Astrocyte (in vitro differentiated cells and primary cell): ENCODE measurements around the gene FEM1B. TPM values are rescaled to one million over a fixed set of nuclear protein-coding genes. Genes with fewer than 3 reads are reported as not detected.

Source experiments
- DNase-seq: peaks from one replicate; pipeline ENCODE4 v3.0.0-alpha.2; 2010; ENCODE audit warnings: low read depth
- FAIRE-seq: peaks from 2 replicates; lab custom pipeline; 2011; peaks lifted over from hg19 to GRCh38; lab: Jason Lieb, UNC
- H2AFZ ChIP-seq: 2 replicates; pipeline ENCODE4 v1.6.0; 2012; ENCODE audit warnings: low read depth, low read length, inconsistent platforms
- H3K27ac ChIP-seq: 2 replicates; pipeline ENCODE4 v1.5.1; 2011; ENCODE audit warnings: low read depth, low read length, inconsistent platforms
- H3K27me3 ChIP-seq: 2 replicates; pipeline ENCODE4 v1.6.0; 2011; ENCODE audit warnings: low read length, inconsistent platforms; ENCODE audit not compliant: insufficient read depth
- H3K36me3 ChIP-seq: 2 replicates; pipeline ENCODE4 v1.5.1; 2011; ENCODE audit warnings: low read length, inconsistent platforms; ENCODE audit not compliant: insufficient read depth
- H3K4me1 ChIP-seq: 2 replicates; pipeline ENCODE4 v1.5.1; 2011; ENCODE audit warnings: low read length, inconsistent platforms; ENCODE audit not compliant: insufficient read depth
- H3K4me2 ChIP-seq: 2 replicates; pipeline ENCODE4 v1.6.0; 2012; ENCODE audit warnings: low read length, inconsistent platforms
- H3K4me3 ChIP-seq: 2 replicates; pipeline ENCODE4 v1.5.1; 2011; ENCODE audit warnings: low read depth, mild to moderate bottlenecking, low read length, inconsistent platforms; ENCODE audit not compliant: insufficient read depth
- H3K79me2 ChIP-seq: 2 replicates; pipeline ENCODE4 v1.6.0; 2012; ENCODE audit warnings: mild to moderate bottlenecking, low read length, inconsistent platforms; ENCODE audit not compliant: insufficient read depth
- H3K9ac ChIP-seq: 2 replicates; pipeline ENCODE4 v1.6.0; 2012; ENCODE audit warnings: mild to moderate bottlenecking, low read length, inconsistent platforms
- H3K9me3 ChIP-seq: 2 replicates; pipeline ENCODE4 v1.5.1; 2012; ENCODE audit warnings: low read depth, mild to moderate bottlenecking, low read length, inconsistent platforms; ENCODE audit not compliant: insufficient read depth
- H4K20me1 ChIP-seq: 2 replicates; pipeline ENCODE4 v1.6.0; 2012; ENCODE audit warnings: low read length, inconsistent platforms; ENCODE audit not compliant: insufficient read depth
- H3K27ac Mint-ChIP-seq: one replicate; pipeline ENCODE4 v1.8.0; 2021; ENCODE audit warnings: mild to moderate bottlenecking, mixed read lengths; ENCODE audit not compliant: unreplicated experiment
- H3K27me3 Mint-ChIP-seq: one replicate; pipeline ENCODE4 v1.8.0; 2021; ENCODE audit warnings: low read depth, mixed read lengths; ENCODE audit not compliant: unreplicated experiment
- H3K36me3 Mint-ChIP-seq: one replicate; pipeline ENCODE4 v1.8.0; 2021; ENCODE audit warnings: low read depth, mixed read lengths; ENCODE audit not compliant: unreplicated experiment
- H3K4me1 Mint-ChIP-seq: one replicate; pipeline ENCODE4 v1.8.0; 2021; ENCODE audit warnings: low read depth, mixed read lengths; ENCODE audit not compliant: unreplicated experiment
- H3K4me3 Mint-ChIP-seq: one replicate; pipeline ENCODE4 v1.8.0; 2021; ENCODE audit warnings: mild to moderate bottlenecking, moderate library complexity, mixed read lengths; ENCODE audit not compliant: unreplicated experiment
- H3K9me3 Mint-ChIP-seq: one replicate; pipeline ENCODE4 v1.8.0; 2021; ENCODE audit warnings: mild to moderate bottlenecking, mixed read lengths; ENCODE audit not compliant: unreplicated experiment
- CTCF ChIP-seq: IDR thresholded peaks from 2 replicates; pipeline ENCODE4 v1.5.1; 2011; ENCODE audit warnings: low read depth, mild to moderate bottlenecking, inconsistent platforms, low read length, moderate library complexity; ENCODE audit not compliant: insufficient read depth
- EZH2 ChIP-seq: IDR thresholded peaks from 2 replicates; pipeline ENCODE4 v1.6.1; 2012; ENCODE audit warnings: mild to moderate bottlenecking, low read length, inconsistent platforms; ENCODE audit not compliant: insufficient read depth
- total RNA-seq: library from RNA; stranded (reverse); gene quantifications from 2 replicates; pipeline ENCODE4 v1.2.1, GENCODE V29; 2021

FEM1B gene
- total RNA-seq, 1 donor from 2014 or later, result 38.6 TPM

- H3K4me1 ChIP-seq, result no peaks in the 10 kb centered on the region
- Mint-ChIP-seq H3K9me3 (no peaks in the 10 kb centered on the region), H3K4me3 (no peak overlapping the region), H3K36me3 (peaks cover 11% of the 10 kb centered on the region), H3K4me1 (peaks cover 5% of the 10 kb centered on the region), H3K27ac (no peak overlapping the region), H3K27me3 (no peaks in the 10 kb centered on the region)
- no peaks in the 10 kb centered on the region for H3K9me3 ChIP-seq
- H3K4me3 ChIP-seq, result no peak overlapping the region
- DNase-seq (no peak), FAIRE-seq (no peak)
- H3K27me3 ChIP-seq, result no peaks in the 10 kb centered on the region
- peaks cover 16% of the 10 kb centered on the region for H3K79me2 ChIP-seq
- no peak for TF ChIP-seq CTCF
- no peak for TF ChIP-seq EZH2
- H2AFZ ChIP-seq, result no peak overlapping the region
- H3K4me2 ChIP-seq, result no peak overlapping the region
- peaks cover 18% of the 10 kb centered on the region for H4K20me1 ChIP-seq
- peaks cover 17% of the 10 kb centered on the region for H3K36me3 ChIP-seq
- H3K27ac ChIP-seq, result no peak overlapping the region
- no peak overlapping the region for H3K9ac ChIP-seq
These were observed 21.9 kb downstream of the FEM1B start for GRCh38 chr15:68299436-68299835.

- H3K27me3 Mint-ChIP-seq, result no peaks in the 10 kb centered on the region
- no peak overlapping the region for H3K27ac Mint-ChIP-seq
- no peak overlapping the region for H3K4me3 Mint-ChIP-seq
- no peaks in the 10 kb centered on the region for H3K9me3 Mint-ChIP-seq
- no peak overlapping the region for H2AFZ ChIP-seq
- H4K20me1 ChIP-seq, result peaks cover 14% of the 10 kb centered on the region
- H3K9me3 ChIP-seq, result no peaks in the 10 kb centered on the region
- H3K36me3 Mint-ChIP-seq, result peaks cover 15% of the 10 kb centered on the region
- H3K4me1 Mint-ChIP-seq, result peaks cover 14% of the 10 kb centered on the region
- no peaks in the 10 kb centered on the region for H3K27me3 ChIP-seq
- DNase-seq (no peak), FAIRE-seq (no peak)
- H3K9ac ChIP-seq, result no peak overlapping the region
- peaks cover 14% of the 10 kb centered on the region for H3K36me3 ChIP-seq
- no peak overlapping the region for H3K4me2 ChIP-seq
- H3K4me3 ChIP-seq, result no peak overlapping the region
- H3K79me2 ChIP-seq, result peaks cover 9% of the 10 kb centered on the region
- no peak overlapping the region for H3K27ac ChIP-seq
- no peak for TF ChIP-seq CTCF
- TF ChIP-seq EZH2, result no peak
- no peaks in the 10 kb centered on the region for H3K4me1 ChIP-seq
These were observed 22.8 kb downstream of the FEM1B start for GRCh38 chr15:68300115-68300940.

GRCh38 chr15:68301301-68301700 is 23.8 kb downstream of the FEM1B start:
- Histone ChIP-seq H2AFZ (no peak overlapping the region), H3K79me2 (peaks cover 3% of the 10 kb centered on the region), H4K20me1 (peaks cover 13% of the 10 kb centered on the region), H3K9me3 (no peaks in the 10 kb centered on the region), H3K27me3 (no peaks in the 10 kb centered on the region), H3K27ac (no peak overlapping the region), H3K4me1 (peaks cover 3% of the 10 kb centered on the region), H3K9ac (no peak overlapping the region), H3K36me3 (peaks cover 11% of the 10 kb centered on the region), H3K4me3 (no peak overlapping the region), H3K4me2 (no peak overlapping the region)
- DNase-seq (no peak), FAIRE-seq (no peak)
- Mint-ChIP-seq H3K4me1 (peaks cover 19% of the 10 kb centered on the region), H3K36me3 (peaks cover 17% of the 10 kb centered on the region), H3K9me3 (no peaks in the 10 kb centered on the region), H3K4me3 (no peak overlapping the region), H3K27me3 (no peaks in the 10 kb centered on the region), H3K27ac (no peak overlapping the region)
- no peak for TF ChIP-seq CTCF
- no peak for TF ChIP-seq EZH2
